HG02938 (cell line): Measurements from ENCODE around the gene NDC1.
"Not testable (repeated sequence)": the region's sequence is repeated elsewhere in the genome, so short reads cannot be mapped to it uniquely, and the experiment has no call there.

Experiments
- ATAC-seq: cut with Tn5 transposase; IDR thresholded peaks from one replicate; pipeline ENCODE4 v1.9.1; 2021; ENCODE audit warnings: mild to moderate bottlenecking, moderate library complexity; ENCODE audit not compliant: unreplicated experiment

The NDC1 gene

GRCh38 chr1:53766831-53767405, 71.2 kb downstream of the NDC1 start:
- no peak for ATAC-seq

- no peak for ATAC-seq
Observed at GRCh38 chr1:53766194-53766742, 71.8 kb downstream of the NDC1 start.

GRCh38 chr1:53765657-53766056, 72.4 kb downstream of the NDC1 start:
- no peak for ATAC-seq

DNA sequence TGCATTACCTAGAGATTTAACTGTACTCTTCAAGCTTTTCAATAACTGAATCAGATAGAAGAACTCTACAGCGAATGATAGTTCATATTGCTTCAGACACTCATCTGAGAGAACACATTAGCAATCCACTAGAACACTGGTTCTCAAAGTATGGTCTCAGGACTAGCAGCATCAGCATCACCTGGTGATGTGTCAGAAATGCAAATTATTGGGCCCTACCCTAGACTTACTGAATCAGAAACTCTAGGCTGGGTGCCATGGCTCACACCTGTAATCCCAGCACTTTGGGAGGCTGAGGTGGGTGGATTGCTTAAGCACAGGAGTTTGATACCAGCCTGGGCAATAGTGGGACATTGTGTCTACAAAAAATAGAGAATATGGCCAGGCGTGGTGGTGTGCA, 74.2 kb downstream of the NDC1 start:
- ATAC-seq, result no peak

DNA sequence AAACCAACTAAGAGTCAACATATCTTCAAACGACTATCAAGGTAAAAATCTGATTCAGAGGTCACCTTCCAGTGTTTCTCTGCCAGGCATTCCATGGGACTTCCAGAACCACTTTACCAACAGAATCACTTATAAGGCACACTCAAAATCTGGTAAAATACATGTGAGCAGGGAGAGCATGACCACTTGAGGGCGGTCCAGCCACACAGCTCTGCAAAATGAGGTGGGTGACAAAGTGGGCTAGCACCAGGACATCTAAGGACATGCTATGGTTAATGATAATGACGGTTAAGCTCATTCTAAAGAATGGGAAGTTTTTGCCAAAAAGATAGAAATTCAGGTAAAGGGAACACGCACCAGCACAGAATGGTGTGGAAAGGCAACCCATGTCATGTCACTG, 74.6 kb downstream of the NDC1 start:
- ATAC-seq, result no peak

DNA sequence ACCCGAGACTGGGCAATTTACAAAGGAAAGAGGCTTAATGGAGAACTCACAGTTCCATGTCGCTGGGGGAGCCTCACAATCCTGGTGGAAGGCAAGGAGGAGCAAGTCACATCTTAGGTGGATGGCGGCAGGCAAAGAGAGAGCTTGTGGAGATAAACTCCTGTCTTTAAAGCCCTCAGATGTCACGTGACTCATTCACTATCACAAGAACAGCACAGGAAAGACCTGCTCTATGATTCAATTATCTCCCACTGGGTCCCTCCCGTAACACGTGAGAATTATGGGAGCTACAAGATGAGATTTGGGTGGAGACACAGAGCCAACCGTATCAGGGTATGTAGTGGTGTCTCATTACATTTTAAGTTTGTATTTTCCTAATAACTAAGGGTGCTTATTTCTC, 77.6 kb downstream of the NDC1 start:
- ATAC-seq, result not testable (repeated sequence)

DNA sequence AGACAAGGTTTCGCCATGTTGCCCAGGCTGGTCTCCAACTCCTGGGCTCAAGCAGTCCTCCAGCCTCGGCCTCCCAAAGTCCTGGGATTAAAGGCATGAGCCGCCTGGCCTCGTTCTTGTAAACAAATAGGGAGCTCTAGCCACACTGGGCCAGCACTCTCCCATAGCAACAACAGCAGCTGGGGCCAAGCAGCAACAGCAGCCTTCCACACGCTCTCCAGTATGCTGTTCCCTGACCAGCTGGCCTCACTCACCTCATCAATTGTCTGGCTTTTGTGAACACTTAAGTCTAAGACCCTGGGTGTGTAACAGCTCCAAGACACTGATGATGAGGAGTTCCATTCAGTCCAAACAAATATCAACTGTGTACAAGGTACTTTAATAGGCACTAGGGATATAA, 82.2 kb downstream of the NDC1 start:
- no peak for ATAC-seq

GRCh38 chr1:53754484-53755312, 83.4 kb downstream of the NDC1 start:
- peak; percentile 52 for ATAC-seq

DNA sequence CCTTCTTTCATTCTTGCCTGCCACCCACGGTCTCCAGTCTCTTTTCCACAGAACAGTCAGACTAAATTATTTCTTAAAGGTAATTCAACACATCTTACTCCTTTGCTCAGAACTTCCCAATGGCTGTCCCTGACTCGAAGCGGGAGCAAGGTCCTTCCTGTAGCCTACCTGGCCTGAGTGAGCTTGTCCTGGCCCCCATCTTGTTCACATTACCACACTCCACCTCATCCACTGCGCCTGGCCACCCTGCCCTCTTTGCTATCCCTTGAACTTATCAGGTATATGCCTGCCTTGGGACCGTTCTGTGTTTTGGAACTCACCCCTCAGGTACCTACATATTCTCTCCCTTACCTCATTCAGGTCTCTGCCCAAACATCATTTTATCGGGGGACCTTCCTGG, 85.8 kb downstream of the NDC1 start:
- ATAC-seq, result no peak

- no peak for ATAC-seq
Observed at GRCh38 chr1:53747841-53748240, 90.3 kb downstream of the NDC1 start.

DNA sequence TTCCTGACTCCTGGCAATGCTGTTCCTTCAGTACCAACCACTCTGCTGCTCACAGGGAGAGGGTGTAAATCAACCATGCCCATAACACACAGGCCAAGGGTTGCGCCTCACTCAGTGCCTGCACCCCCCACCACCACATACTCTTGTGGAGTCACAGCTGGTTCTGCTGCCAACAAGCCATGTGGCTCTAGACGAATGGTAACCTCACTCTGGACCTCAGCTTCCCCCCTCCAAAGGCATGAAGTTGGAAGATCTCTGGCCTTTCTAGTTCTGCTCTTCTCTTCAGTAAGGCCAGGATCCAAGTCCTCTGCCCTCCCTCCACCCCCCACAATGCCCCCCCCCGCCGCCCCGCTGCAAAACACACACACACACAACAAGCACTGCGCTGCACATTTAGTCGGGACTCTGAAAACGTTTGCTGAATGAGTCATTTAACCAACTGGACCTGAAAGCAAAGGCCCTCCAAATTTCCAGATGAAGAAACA, 97.4 kb downstream of the NDC1 start:
- ATAC-seq, result no peak

- ATAC-seq, result peak; percentile 85
Observed at GRCh38 chr1:53739109-53739681, 98.9 kb downstream of the NDC1 start, which contains the start of gene GLIS1. Gene GLIS1 (minus strand): TSS chr1:53739164. CDS start chr1:53738064, 1,100 bp downstream.

GRCh38 chr1:53738205-53739108, 99.6 kb downstream of the NDC1 start:
- ATAC-seq, result peak; percentile 6

- ATAC-seq, result no peak
Observed at GRCh38 chr1:53737648-53738204, 100.4 kb downstream of the NDC1 start.

DNA sequence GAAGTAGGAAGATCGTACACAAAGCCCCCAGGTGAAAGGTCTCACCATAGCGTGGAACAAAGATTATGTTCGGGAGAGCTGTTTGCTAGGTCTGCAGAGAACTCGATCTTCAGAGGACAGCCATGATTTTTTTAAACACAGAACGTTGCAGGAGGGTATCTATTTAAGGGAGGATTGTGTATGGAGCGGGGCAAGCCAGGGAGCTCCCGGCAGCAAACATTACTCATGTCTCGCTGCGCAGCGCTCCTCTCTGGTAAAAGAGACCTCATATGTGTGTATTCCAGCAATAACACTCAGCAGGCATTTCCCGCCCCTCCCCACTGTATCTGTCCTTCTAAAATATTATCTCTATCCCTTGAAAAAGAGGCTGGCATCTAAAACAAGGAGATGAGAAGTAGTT, 101.8 kb downstream of the NDC1 start:
- no peak for ATAC-seq

DNA sequence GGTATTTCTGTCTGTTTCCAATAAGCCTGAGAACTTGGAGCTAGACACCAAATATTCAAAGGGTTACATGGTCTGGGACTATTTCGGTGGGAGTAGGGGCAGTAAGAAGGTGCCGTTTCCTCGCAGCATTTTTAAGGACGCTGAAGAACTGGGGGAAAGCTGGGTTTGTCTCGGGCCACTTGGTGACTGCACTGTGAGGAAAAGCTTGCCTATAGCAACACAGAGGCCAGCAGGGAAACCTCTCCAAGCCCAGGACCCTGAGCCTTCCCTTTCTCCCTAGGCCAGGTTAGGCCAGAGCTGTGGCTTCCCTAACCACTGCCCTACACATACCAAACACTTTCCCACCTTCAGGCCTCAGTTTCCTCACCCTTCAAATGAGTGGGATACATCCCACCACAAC, 102.4 kb downstream of the NDC1 start:
- no peak for ATAC-seq

DNA sequence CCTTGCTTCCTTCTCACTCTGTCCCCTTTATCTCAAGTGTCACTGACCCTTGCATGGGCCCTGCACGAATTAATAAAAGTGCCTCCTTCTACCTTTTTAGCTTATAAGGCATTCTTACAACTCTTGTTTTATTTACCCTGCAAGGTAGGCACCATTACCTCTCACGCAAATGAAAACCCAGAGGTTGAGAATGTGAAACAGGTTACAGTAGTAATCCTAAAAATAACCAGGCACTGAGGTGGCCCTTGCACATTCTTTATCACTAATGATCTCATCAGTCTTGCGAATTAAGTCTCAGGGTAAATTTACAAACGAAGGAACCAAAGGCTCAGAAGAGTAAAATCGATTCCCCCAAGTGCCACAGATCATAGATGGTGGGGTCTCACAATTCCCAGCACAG, 102.8 kb downstream of the NDC1 start:
- no peak for ATAC-seq

DNA sequence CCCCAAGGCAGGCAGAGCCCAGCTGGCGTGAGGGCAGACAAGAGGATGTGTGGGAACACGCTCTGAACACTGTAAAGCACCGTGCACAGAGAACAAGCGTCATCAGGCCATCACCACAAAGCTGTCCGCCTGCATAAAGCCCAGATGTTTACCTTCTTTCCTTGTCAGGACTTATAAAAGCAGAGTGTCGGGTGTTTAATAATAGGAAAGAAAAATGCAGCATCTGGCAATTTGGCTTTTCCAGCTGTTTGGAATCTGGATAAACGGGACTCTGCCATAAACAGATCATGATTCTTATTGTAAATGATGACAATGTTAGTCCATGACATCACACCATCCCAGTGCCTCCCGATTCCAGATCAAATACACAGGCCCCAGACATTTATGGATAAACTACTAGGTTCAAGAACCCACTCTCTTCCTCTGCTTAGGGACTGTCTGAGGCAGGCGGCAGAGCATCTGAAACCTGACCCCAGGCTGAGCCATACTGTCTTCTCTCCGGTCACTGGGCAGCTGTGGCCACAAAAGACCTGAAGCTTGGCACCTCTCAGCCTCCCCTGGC, 103.4 kb downstream of the NDC1 start:
- ATAC-seq, result no peak

GRCh38 chr1:53733975-53734649, 104.0 kb downstream of the NDC1 start:
- no peak for ATAC-seq
